Activated CD8-positive, alpha-beta memory T cell treated with anti-CD3 and anti-CD28 coated beads for 1 hour (primary cell): ENCODE measurements around the gene RER1.

Experiments used
- DNase-seq, 2 donors: peaks; one replicate each; pipeline ENCODE4 v3.0.0-alpha.2; 2020; ENCODE audit warnings: low read depth in 1 of 2; ENCODE audit errors: extremely low read depth in 1 of 2

The RER1 gene

DNA sequence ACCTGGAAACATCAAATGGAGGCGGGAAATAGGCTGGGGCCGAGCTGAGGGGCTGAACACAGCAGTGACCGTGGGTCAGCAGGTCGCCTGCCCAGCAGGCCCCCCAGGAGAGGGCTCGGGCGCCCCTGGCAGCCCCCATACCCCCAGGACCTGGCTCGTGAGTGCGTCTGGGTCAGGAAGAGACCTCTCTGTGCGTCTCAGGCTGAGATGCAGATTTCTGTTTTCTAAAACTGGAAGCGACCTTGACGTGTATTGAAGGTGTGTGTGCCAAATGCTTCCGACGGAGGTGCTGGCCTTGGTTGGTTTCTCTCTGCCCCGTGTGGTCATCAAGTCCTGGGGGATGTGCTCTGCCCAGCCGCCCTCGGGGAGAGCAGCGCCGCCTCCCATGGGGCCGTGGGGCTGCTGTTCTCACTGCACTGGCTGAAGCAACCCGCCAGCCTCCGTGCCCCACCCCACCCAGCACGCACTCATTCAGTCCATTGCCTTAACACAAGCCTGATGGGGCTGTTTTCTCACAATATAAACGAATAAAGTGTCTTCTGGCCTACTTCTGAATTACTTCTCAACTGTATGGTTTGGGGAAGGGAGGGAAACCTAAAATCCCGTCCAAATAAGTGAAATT lies 13.4 kb downstream of the RER1 start:
- no peak for DNase-seq

DNA sequence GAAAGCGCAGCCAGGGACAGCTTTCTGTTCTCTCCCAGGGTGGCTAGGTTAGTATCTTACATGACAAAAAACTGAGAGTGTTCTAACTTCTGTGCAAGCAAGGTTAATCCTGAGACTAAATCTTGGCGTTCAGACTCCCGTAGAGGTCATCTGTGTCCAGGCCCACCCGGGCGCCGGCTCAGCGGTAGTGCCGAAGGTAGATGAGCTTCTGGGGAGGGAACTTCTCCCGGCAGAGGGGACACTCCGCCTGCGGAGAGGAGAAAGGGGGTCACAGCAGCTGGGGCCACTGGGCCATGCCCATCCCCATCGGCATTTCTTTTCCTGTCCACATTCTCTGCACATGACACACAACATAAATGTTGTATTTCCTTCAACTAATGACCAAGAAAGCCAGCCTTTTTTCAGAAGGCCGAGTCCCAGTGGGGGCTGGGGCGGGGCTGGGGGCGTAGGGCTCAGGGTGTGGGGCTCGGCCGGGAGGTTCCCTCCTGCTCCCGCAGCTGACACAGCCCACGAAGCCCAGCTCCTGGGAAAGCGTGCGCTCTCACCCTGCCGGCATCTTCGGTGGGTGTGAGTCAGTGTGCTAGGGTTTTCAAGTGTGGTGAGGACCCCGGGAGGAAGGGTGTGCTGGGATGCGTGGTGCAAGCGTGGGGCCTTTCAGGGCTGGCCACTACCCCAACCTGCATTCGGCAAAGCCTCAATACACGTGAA lies 14.1 kb downstream of the RER1 start:
- DNase-seq = no peak

DNA sequence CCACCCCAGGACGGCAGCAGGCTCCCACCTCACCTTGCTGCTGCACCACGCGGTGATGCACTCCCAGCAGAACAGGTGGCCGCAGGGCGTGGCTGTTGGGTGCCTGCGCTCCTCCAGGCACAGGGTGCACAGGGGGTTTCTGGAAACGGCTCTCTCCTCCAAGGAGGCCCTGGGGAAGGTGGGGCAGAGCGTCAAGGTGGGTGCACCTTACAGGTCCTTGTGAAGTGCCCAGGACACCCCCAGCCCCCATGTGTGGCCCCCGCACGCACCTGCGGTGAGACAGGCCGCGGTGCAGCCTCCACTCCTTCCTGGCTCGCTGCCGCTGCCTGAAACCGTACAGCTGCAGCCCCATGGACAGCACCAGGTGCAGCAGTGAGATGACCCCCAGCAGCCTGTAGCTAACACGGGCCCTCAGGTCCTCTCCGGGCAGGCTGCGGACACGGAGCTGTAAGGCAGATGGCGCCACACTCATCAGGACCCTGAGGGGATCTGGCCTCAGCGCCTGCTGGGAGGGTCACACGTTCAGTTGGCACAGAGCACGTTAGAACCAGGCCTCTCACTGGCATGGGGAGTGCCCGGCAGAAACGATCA lies 14.9 kb downstream of the RER1 start:
- DNase-seq = no peak

DNA sequence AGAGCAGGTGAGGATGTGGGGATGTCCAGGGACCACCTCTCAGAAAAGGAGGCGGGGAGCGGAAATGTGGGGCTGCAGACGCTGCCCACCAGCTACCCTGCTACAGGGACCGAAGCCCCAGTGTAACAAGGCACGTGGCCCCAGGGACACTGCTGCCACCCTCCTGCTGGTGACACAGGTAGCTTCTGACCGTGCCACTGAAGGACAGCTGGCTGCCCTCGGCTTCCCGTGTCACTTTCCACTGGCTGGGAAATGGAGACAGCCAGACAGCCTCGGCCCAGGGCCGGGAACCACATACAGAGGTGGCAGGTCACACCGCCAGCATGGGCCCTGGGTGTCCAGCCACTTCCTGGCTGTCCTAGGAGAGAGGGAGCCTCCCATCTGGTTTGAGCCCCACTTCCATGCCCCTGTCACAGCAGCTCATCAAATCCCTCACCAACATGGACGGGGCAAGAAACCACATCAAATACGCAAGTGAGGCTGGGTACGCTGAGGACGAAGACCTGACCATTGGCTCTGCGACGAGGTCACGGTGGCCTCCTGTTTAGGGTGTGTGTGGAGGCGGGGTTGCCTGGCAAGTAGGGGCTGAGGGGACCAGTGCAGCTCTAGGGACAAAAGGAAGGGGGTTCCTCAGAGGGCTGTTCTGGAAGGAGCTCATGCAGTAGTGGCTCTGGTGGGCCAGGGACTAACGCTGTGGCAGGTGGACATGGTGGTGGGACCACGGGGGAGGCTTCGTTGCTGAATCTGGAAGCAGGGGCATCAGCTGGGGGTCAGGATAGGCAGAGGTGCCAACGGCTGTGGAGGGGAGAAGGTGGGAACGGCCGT lies 15.7 kb downstream of the RER1 start:
- no peak for DNase-seq

GRCh38 chr1:2407991-2408275 lies 16.3 kb downstream of the RER1 start:
- DNase-seq = no peak

GRCh38 chr1:2408456-2408855 lies 16.8 kb downstream of the RER1 start:
- no peak for DNase-seq

GRCh38 chr1:2408859-2409276 lies 17.2 kb downstream of the RER1 start:
- no peak for DNase-seq

GRCh38 chr1:2409745-2410144 lies 18.1 kb downstream of the RER1 start:
- no peak for DNase-seq

DNA sequence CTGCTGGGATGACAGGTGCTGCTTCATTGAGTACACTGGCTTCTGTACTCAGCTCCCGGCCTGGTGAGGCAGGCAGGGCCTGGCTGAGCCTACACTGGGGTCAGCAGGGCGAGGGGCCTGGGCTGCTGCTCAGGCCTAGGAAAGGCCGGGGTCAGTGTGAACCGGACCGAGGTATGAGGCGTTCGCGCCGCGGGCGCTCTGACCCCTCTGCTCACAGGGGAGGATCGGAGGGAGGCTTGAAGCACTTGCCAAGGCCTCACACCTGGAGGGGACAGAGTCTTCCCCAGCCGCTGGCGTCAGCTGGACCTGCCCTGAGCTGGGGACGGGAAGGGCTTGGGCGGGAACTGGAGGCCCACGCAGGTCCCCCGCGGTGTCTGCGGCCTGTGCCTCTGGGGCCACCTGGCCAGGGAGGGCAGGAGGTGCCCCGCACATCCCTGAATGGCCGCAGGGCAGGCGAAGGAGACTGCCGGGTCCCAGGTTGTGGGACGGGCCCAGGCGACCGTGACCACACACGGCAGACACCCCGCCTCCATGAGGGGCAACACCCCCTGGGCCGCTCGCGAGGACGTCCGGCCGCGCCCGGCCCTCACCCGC lies 20.3 kb downstream of the RER1 start:
- DNase-seq = no peak

GRCh38 chr1:2412395-2412772 lies 20.7 kb downstream of the RER1 start, which contains the start of gene PEX10:
TSS of gene PEX10 (minus strand) at chr1:2412564. CDS start at chr1:2412502, 62 bp downstream.
- DNase-seq = peak; percentile 93 to 98

- DNase-seq = no peak
Observed at GRCh38 chr1:2412773-2413494, 21.3 kb downstream of the RER1 start.

DNA sequence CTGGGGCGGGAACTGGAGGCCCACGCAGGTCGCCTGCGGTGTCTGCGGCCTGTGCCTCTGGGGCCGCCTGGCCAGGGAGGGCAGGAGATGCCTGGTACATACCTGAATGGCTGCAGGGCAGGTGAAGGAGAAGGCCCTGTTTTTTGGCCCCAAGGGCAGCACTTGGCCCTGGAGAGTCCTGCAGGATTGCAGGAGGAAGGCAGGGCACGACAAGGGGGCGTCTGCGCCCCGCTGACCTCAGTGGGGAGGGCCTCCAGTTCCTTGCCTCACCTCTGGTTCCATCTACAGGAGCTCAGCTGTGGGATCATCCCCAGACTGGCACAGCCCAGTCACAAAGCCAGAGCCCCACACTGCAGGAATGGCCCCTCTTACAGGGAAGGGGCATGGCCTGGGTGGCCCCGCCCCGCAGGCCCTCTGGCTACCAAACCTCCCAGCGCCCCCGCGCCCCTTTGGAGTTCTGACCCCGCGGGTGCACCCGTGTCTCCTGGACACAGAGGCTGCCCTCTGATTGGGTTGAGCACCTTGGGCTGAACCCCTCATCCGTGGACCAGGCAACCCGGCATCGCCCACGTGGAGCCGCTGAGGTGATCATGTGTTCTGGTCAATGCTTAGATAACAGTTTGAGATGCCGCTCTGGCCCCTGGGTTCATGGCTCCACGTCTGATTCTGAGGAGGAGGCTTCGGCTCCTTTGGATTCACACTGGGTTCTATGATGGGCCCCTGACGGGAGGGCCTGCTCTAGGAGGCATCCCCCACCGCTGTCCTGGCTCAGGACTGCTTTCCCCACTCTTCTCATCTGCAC lies 22.1 kb downstream of the RER1 start:
- DNase-seq = no peak

- peak; percentile 48 to 72 for DNase-seq
Observed at GRCh38 chr1:2414297-2414958, 22.8 kb downstream of the RER1 start.

DNA sequence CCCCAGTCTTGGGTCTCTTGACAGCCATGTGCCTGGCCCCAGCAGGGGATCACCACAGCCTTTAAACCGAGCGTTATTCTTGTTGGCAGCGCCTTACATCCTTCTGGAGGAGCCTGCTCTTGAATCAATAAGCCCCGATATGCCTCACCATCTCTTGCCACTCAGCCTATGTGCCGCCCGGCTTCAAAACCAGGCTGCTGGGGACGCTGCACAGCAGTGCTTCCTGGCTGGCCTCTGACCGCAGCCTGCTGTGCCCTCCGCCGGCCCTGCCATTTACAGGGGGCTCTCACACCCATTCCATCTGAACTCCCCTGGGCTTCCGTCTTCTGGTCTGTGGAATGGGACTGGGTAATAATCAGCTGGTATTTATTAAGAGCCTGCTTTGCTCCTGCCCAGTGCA lies 23.7 kb downstream of the RER1 start:
- DNase-seq = no peak

DNA sequence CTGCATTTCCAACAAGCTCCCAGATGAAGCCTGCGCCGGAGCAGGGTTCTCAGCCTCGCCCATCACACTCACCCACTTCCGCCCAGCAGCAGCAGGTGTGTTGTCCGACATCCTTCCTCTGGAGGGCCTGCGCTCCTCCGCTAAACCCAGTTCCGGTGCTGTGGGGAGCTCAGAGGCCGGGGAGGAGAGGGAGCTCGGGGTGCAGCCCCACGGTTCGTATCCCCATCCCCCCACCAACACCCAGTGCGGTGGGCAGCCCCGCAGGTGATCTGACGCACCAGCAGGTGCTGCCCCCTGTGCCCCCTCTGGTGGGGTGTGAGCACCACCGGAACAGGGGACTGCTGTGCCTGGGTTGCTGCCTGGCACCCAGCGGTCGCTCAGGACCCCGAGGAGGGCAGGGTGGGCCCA lies 24.2 kb downstream of the RER1 start:
- no peak for DNase-seq

- no peak for DNase-seq
Observed at GRCh38 chr1:2416403-2416802, 24.8 kb downstream of the RER1 start.

DNA sequence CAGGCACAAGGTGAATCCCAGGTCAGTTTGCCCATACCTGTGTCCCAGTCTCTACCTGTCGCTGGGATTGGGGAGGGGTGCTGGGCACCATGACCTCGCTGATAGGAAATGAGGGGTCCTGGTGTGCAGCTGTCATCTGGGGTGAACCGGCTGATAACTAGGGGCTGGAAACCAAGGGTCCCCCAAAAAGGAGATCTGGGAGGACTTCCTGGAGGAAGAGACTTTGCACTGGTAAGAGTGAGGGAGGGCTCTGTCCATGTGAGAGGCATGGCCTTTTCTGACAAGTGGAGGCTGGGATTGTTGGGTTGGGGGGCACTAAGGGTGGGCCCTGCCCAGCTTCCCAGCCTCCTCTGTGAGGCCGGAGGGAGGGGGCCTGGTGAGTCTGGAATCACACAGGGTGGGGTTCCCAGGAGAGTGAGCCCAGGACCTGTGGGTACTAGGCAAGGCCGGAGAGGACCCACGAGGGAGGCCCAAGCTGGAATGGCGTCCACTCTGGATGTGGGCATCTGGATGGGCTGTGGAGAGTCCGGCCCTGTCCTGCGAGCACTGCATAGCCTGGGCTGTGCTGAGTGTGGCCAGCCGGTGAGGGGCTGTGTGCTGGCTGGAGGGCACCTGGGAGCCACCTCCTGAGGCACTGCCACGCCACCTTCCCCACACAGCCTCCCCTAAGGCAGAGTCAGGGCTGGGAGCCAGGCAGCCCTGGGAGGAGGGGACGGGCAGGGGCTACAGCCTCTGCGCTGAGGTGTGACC lies 25.6 kb downstream of the RER1 start:
- DNase-seq = no peak

DNA sequence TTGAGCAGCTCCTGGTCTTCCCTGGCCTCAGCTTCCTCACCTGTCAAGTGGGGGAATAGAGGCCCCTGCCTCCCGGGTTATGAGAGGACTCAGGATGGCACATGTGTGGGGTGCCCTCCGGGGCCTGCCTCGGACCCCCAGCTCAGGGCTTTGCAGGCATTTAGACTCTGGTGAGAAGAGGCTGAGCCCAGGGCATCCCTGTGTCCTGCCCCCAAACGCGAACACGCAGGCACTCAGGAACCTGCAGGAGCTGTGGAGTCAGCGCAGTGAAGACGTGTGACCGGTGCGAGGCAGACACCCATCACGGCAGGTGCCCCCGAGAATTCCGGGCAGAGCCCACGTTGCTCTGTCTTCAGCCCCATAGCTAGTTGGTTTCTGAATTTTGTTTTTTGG lies 26.2 kb downstream of the RER1 start:
- DNase-seq = no peak
